NCI-H128 (cell line): Measurements from ENCODE around the gene AKR1C8.
"Not testable (repeated sequence)": the region's sequence is repeated elsewhere in the genome, so short reads cannot be mapped to it uniquely, and the experiment has no call there.

Experiments used
- DNase-seq: peaks from one replicate; lab custom pipeline; 2025; ENCODE audit not compliant: unreplicated experiment; lab: John Stamatoyannopoulos, UW

Gene AKR1C8

DNA sequence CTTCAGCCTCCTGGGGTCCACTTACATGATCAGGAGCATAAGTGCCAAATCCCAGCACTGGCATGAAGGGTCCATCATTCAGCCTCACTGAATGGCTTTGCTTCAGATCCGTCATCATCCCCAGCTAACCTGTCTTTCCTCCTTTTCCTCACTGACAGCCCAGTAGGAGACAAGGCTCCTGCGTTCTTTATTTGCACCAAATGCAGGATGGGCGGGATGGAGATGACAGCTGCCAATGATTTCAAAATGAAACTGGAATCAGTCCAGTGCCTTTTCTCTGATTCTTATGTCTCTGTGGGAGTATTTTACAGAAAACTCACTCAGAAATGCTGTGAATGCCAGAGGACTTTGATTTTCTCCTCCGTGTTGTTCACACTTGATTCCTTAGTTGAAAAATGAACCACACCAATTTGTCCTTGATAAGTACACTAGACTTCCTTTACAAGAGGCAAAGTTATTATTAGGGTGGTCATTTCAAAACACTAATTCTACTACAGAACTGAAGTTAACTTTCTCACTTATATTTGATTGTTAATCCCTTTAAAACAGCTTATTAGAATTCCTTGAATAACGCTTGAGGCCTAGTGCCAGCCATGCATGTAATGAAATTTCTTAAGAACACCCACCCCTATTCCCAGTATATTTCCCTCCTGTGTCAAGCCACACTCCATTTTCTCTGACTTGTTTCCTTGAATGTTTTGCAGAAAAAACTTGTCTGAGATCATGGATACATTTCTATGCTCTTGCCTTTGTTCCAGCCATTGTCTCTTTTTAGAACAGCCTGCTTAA is at the start of gene AKR1C8:
AKR1C8 (minus strand) TSS at position 164 of the 789 bp plus-strand sequence; CDS start at position 118, 46 bp downstream.
- no peak for DNase-seq

DNA sequence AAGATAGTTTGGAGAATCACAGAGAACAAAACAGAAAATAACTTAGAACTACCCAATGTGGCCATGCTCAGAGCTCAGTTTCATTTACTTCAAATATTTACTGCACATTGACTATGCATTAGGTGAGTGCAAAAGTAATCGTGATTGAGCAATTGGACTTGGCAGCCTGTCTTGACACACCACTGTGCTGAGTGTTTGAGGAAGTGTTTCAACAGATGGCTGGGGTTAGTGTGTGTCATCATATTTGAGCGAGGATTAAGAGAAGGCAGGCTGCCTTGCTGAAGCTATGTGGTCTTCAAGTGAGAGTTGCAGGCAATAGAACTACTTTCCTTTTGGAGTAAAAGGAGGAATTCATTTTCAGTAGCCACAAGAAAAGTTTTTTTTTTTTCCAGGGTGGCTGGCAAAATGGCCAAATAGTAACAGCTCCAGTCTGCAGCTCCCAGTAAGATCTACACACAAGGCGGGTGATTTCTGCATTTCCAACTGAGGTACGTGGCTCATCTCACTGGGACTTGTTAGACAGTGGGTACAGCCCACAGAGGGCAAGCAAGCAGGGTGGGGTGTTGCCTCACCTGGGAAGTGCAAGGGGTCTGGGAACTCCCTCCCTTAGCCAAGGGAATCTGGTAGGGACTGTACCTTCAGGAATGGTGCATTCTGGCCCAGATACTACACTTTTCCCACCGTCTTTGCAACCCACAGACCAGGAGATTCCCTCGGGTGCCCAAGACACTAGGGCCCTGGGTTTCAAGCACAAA is 49.3 kb upstream of the AKR1C8 start:
- no peak for DNase-seq

DNA sequence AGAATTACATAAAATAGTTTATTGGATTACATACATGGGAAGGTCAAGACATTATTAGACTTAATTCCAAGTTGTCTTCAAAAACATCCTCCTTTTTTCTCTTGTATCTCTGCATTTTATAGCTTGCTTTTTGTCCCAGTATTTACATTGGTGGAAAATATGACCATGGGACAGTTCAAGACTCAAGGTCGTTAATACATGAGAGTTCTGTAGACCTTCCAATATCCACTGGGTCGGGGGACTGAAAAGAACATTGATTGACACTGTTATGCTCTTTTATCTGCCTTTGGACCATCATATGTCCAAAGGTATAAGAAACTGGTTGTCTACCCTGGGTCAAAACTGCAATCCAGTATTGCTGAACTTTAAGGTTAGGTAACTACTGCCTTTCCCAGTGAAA is 48.4 kb upstream of the AKR1C8 start:
- DNase-seq, result no peak

DNA sequence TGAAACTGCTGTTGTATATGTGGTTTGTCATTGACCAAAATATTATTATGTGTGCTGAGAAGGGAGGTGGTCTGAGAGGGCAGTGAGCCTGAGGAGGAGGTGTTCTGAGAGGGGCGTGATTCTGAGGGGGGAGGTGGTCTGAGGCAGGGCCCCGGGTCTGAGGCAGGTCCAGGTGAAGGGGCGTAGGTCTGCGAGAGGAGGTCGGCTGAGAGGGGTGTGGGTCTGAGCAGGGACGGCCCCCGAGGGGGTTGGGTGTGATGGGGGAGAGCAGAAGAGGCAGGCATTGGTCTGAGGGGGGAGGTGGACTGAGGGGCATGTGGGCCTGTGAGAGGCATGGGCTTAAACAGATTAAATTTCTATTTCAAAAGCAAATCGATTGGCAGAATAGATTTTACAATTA is 44.1 kb upstream of the AKR1C8 start:
- DNase-seq, result no peak

DNA sequence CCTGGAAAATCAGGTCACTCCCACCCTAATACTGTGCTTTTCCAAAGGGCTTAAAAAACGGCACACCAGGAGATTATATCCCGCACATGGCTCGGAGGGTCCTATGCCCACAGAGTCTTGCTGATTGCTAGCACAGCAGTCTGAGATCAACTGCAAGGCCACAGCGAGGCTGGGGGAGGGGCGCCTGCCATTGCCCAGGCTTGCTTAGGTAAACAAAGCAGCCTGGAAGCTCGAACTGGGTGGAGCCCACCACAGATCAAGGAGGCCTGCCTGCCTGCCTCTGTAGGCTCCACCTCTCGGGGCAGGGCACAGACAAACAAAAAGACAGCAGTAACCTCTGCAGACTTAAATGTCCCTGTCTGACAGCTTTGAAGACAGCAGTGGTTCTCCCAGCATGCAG is 38.0 kb upstream of the AKR1C8 start:
- DNase-seq, result not testable (repeated sequence)

DNA sequence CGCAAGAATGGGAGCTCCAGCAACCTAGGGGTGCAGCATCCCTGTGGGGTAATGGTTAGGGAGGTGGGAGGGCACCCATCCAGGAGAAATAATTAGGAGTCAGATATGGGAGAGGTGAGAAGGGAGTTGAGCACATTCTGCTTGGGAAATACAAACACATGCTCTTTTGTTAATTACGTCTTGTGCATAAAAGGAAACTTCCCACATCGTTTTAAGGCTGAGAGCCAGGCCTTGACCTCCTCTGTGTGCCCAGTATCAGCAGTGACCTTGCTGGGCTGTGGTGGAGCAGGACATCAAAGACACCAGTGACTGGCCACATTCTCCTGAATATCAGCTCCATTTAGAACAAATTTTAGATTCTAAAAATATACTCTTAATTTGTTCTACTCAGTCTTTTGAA is 34.3 kb upstream of the AKR1C8 start:
- DNase-seq, result no peak

DNA sequence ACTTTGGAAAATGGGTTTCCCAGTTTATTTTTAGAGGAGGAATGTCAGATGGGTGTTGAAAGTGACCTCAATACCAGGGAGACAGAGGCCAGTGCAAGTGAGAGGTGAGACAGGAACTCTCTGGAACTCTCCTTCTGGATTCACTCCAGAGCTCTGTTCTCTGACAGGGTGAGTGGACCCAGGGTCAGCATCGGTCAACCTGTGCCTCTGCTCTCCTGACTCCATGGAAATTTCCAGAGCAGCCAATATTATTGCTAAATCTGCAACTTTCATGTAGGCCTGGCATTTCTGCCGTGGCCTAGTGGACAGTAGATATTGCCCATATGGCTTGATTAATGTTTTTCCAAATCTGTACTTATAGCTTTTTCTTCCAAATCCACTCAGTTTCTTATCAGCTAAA is 31.9 kb upstream of the AKR1C8 start:
- no peak for DNase-seq

DNA sequence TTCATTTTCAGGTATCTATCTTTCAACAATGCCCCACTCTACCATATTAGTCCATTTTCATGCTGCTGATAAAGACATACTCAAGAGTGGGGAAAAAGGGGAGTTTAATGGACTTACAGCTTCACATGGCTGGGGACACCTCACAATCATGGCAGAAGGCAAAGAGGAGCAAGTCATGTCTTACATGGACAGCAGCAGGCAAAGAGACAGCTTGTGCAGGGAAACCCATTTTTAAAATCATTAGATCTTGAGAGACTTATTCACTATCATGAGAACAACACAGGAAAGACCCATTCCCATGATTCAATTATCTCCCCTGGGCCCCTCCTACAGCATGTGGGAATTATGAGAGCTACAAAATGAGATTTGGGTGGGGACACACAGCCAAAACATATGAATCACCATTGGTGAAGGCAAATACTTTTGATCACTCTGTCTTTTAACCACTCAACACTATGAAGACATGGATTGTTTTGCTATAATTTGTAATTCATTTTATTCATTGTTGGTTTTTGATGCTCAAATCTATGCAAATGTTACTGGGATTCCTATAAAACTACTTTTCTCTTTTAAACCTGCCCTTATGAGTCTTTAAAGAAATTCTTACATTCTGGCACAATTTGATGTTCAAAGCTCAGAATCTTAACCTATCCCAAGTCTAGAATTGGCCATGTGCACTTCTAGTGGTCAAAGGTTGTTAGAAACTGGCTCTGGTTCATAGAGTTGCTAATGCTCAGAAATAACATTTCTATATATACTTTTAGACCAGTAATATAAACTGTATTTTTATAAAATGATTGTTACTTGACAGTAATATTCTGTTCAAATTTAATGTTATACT is 27.0 kb upstream of the AKR1C8 start:
- no peak for DNase-seq

DNA sequence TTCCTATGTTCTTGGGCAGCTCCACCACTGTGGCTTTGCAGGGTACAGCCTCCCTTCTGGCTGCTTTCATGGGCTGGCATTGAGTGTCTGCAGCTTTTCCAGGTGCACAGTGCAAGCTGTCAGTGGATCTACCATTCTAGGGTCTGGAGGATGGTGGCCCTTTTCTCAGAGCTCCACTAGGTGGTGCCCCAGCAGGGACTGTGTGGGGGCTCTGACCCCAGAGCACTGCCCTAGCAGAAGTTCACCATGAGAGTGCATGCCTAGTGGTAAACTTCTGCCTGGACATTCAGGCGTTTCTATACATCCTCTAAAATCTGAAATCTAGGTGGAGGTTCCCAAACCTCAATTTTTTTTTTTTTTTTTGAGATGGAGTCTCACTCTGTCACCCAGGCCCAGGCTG is 25.3 kb upstream of the AKR1C8 start:
- not testable (repeated sequence) for DNase-seq

DNA sequence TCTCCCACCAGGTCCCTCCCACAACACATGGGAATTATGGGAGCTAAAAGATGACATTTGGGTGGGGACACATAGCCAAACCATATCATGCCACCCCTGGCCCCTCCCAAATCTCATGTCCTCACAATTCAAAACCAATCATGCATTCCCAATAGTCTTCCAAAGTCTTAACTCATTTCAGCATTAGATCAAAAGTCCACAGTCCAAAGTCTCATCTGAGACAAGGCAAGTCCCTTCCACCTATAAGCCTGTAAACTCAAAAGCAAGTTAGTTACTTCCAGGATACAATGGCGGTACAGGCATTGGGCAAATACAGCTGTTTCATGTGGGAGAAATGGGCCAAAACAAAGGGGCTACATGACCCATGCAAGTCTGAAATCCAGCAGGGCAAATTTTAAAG is 24.8 kb upstream of the AKR1C8 start:
- not testable (repeated sequence) for DNase-seq

DNA sequence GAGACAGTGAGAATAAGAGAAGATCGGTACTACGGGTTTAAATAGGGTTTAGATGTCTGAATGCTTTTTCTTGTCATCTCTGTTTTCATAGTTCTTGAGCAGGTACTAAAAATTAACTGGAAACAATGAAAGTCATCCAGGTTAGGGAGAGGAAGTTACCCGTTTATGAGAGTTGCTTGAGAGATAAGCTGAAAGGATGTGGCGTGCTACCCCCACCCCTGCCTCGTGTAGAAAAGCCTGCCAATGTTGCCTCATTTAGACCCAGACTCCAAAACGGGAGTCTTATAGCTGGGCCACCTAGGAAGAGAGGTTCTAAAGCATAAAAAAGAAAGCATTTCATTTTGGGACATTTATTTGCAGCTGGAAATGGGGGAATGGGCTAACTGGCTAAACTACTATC is 21.8 kb upstream of the AKR1C8 start:
- no peak for DNase-seq

DNA sequence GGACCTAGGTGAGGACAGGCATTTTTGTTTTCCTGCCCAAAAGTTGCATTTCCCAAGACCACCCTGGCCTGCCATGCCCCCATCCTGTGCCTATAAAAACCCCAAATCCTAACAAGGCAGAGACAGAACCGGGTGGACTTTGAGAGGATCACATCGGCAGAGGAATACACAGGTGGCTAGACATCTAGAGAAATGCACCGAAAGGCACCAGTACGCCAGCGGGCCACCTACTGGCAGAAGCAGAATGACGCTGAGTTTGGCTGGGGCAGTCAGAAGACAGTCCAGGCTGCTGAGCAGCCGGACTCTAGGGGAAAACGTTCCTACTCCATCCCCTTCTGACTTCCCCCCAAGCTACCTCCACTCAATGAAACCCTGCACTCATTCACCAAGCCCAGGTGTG is 14.4 kb upstream of the AKR1C8 start:
- DNase-seq, result no peak

DNA sequence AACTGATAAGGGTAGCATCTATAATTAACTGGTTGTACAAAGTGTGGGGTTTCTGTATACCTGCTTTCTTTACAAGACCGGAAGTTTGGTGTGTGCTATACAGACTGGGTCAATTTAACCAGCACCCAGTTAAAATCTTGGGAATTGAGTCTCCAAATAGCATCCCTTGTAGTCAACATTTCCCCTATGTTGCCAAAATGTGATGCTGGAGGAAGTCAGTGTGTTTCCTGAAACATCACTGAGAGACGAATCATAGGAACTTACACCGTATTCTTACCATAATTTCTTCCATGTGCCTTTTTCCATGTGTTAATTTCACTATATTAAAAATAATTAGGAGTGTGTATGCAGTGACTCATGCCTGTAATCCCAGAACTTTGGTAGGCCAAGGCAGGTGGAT is 13.4 kb upstream of the AKR1C8 start:
- no peak for DNase-seq

DNA sequence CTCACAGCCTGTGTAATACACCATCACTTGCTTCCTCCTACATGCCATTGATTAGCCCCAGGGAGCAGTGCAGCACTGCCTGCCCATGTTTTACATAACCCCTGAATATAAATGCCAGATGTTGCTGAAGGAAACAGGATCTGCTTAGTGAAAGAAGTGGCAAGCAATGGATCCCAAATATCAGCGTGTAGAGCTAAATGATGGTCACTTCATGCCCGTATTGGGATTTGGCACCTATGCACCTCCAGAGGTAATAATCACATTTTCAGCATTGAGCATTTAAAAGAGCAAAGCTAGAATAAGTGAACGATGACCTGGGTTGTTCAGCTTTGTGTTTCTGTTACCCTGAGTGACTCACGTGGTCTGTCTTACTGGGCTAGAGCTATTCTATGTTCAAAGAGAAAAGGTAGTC is 11.8 kb upstream of the AKR1C8 start, which contains the start of gene AKR1C4:
AKR1C4 (plus strand) TSS at position 136 of the 412 bp plus-strand sequence; CDS start at position 167, 31 bp downstream.
- no peak for DNase-seq

DNA sequence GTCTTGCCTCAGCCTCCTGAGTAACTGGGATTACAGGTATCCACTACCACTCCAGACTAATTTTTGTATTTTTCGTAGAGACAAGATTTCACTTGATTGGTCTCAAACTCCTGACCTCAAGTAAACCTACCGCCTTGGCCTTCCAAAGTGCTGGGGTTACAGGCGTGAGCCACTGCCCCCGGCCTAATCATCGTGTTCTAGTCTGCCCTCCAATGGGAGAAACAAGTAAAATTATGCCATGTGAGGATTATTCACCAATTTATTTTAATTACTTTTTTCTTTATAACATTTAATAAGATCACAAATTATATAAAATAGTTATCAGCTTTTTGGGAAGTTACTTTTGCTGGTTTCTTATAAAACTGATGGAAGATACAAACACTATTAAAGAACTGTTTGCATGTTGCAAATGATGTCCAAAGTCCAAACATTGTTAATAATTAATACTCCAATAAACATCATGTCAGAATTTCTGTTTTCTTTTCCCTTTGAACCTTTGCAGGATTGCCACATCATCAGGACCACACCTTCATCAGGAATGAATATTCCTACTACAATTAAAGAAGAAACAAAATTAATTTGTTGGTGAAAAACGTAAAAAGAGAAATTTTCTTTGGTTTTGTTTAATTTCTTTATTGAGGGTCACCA is 10.9 kb upstream of the AKR1C8 start:
- DNase-seq, result no peak

DNA sequence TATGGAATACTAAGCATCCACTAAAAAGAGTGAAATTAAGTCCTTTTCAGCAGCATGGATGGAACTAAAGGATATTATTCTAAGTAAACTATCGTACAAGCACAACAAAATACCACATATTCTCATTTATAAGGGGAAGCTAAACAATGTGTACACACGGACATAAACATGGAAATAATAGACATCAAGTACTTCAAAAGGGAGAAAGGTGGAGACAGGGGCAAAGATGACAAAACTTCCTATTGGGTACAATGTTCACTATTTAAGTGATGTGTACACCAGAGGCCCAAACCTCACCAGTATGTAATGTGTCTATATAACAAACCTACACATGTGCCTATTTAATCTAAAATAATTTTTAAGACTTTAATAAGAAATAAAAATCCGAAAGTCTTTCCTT is 9.5 kb upstream of the AKR1C8 start:
- DNase-seq, result no peak

DNA sequence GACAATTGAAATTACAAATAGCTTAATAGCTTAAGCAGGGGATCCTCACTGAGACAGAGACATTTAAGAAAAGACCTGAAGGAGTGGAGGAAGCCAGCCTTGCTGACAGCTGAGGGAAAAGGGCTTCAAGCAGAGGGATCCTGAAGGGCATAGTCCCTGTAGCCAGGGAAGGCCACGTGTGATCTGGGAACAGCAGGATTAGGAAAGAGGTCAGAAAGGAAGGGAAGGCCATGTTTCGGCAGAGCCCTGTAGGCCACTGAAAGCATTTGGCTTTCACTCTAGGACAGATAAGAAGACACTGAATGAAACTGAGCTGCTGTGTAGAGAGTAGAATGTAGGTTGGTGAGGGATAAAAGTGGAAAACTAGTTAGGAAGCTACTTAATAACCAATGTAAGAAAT is 3.4 kb upstream of the AKR1C8 start:
- no peak for DNase-seq

DNA sequence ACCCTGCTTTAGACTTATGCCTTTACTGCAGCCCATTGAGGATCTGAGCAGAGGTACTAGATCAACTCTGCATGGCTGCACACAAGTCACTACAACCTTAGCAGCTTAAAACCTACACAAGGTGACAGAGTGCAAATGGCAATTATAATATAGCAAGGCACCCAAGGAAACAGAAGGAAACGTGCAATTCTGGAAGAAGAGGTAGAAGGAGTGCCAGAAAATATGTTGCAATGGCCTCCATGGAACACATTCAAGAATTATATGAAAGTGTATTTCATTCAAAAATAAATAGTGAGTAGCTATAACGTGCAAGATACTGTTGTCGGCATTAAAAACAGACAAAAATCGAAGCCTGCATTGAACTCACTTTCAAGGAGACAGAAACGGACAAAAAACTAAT is 2.9 kb upstream of the AKR1C8 start:
- DNase-seq, result no peak

DNA sequence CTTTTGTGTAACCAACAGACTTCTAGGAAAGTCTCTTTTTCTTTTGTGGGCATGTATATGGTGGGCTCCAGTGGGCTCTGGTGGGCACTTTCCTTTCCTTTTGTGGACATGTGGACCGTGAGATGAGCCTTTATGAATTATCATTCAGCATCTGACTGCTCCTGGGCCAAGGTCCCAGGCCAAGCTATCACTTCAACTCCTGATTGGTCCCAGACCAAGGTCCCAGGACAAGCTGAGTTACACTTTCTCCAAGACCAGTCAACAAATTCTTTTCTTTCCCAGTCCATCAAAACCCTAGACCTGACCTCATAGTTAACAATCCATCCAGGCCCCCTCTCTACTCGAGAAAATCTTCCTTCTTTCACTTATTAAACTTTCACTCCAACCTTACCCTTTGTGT is 1.0 kb downstream of the AKR1C8 start:
- DNase-seq, result no peak

DNA sequence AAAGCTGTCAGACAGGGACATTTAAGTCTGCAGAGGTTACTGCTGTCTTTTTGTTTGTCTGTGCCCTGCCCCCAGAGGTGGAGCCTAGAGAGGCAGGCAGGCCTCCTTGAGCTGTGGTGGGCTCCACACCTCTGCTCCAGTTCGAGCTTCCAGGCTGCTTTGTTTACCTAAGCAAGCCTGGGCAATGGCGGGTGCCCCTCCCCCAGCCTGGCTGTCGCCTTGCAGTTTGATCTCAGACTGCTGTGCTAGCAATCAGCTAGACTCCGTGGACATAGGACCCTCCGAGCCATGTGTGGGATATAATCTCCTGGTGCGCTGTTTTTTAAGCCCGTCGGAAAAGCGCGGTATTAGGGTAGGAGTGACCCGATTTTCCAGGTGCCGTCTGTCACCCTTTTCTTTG is 4.4 kb downstream of the AKR1C8 start:
- DNase-seq, result not testable (repeated sequence)

DNA sequence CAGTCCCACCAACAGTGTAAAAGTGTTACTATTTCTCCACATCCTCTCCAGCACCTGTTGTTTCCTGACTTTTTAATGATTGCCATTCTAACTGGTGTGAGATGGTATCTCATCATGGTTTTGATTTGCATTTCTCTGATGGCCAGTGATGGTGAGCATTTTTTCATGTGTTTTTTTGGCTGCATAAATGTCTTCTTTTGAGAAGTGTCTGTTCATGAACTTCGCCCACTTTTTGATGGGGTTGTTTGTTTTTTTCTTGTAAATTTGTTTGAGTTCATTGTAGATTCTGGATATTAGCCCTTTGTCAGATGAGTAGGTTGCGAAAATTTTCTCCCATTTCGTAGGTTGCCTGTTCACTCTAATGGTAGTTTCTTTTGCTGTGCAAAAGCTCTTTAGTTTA is 9.4 kb downstream of the AKR1C8 start:
- DNase-seq, result not testable (repeated sequence)
